Neural cell (in vitro differentiated cells): ENCODE results near the gene NDRG2. TPM values are rescaled to one million over a fixed set of nuclear protein-coding genes. Genes with fewer than 3 reads are reported as not detected.

Experiments
- H2AFZ ChIP-seq: fragments of 200-600, 300-800 bp; sonication (generic), shearing (Covaris generic); 2 replicates; pipeline ENCODE4 v1.6.0; 2014; ENCODE audit warnings: low read depth, mild to moderate bottlenecking, antibody characterized with exemption, low read length, moderate library complexity
- H3F3A ChIP-seq: fragments of 200-600 bp; shearing (Covaris generic); 2 replicates; pipeline ENCODE4 v1.6.1; 2016; ENCODE audit warnings: mild to moderate bottlenecking, moderate library complexity, mixed read lengths, antibody characterized with exemption, low read length; ENCODE audit not compliant: insufficient read depth, poor library complexity, severe bottlenecking
- H3K27ac ChIP-seq: fragments of 200-600, 300-800 bp; sonication (generic), shearing (Covaris generic); 2 replicates; pipeline ENCODE4 v1.5.1; 2014; ENCODE audit warnings: mild to moderate bottlenecking, low read length, moderate library complexity
- H3K27me3 ChIP-seq: fragments of 300-800, 200-600 bp; sonication (generic), shearing (Covaris generic); 2 replicates; pipeline ENCODE4 v1.6.0; 2014; ENCODE audit warnings: mild to moderate bottlenecking, low read depth, low read length, moderate library complexity; ENCODE audit not compliant: insufficient read depth
- H3K36me3 ChIP-seq: fragments of 300-800, 200-600 bp; sonication (generic), shearing (Covaris generic); 2 replicates; pipeline ENCODE4 v1.5.1; 2014; ENCODE audit warnings: mild to moderate bottlenecking, antibody characterized with exemption, low read length, moderate library complexity; ENCODE audit not compliant: insufficient read depth
- H3K4me2 ChIP-seq: fragments of 300-800, 200-600 bp; sonication (generic), shearing (Covaris generic); 2 replicates; pipeline ENCODE4 v1.6.0; 2014; ENCODE audit warnings: mild to moderate bottlenecking, low read length
- H3K4me3 ChIP-seq: fragments of 300-800, 200-600 bp; sonication (generic), shearing (Covaris generic); 2 replicates; pipeline ENCODE4 v1.5.1; 2014; ENCODE audit warnings: mild to moderate bottlenecking, low read length, moderate library complexity
- H3K79me2 ChIP-seq: fragments of 200-600 bp; shearing (Covaris generic); replicated peaks from 2 replicates; pipeline ENCODE4 v1.6.0; 2014; ENCODE audit warnings: mild to moderate bottlenecking, low read length, moderate library complexity; ENCODE audit not compliant: insufficient read depth
- H3K9ac ChIP-seq: fragments of 300-800, 200-600 bp; sonication (generic), shearing (Covaris generic); 2 replicates; pipeline ENCODE4 v1.6.1; 2016; ENCODE audit warnings: mild to moderate bottlenecking, low read length, mixed read lengths
- H3K9me2 ChIP-seq: fragments of 200-600 bp; shearing (Covaris generic); 2 replicates; pipeline ENCODE4 v1.6.1; 2016; ENCODE audit warnings: mild to moderate bottlenecking, low read length, mixed read lengths; ENCODE audit not compliant: insufficient read depth
- H3K9me3 ChIP-seq: fragments of 200-600, 300-800 bp; sonication (generic), shearing (Covaris generic); 2 replicates; pipeline ENCODE4 v1.6.1; 2016; ENCODE audit warnings: mild to moderate bottlenecking, mixed run types, low read length, moderate library complexity, mixed read lengths
- H4K20me1 ChIP-seq: fragments of 200-600 bp; shearing (Covaris generic); 2 replicates; pipeline ENCODE4 v1.6.1; 2016; ENCODE audit warnings: mild to moderate bottlenecking, mixed run types; ENCODE audit not compliant: insufficient read depth
- EP300 ChIP-seq: fragments of 450-650 bp; conservative IDR thresholded peaks from 2 replicates; pipeline ENCODE4 v1.6.1; 2014; ENCODE audit warnings: antibody characterized with exemption, mild to moderate bottlenecking, moderate library complexity; ENCODE audit not compliant: poor library complexity, severe bottlenecking
- EZH2 ChIP-seq: fragments of 200-600, 300-800 bp; shearing (Covaris generic), sonication (generic); IDR thresholded peaks from 2 replicates; pipeline ENCODE4 v1.6.1; 2014; ENCODE audit warnings: antibody characterized with exemption, low read length, borderline replicate concordance, mild to moderate bottlenecking; ENCODE audit not compliant: insufficient read depth, poor library complexity, severe bottlenecking
- MXI1 ChIP-seq: fragments of 450-650 bp; conservative IDR thresholded peaks from 2 replicates; pipeline ENCODE4 v1.6.1; 2014; ENCODE audit warnings: antibody characterized with exemption, mild to moderate bottlenecking; ENCODE audit not compliant: poor library complexity, severe bottlenecking
- POLR2AphosphoS5 ChIP-seq: IDR thresholded peaks from 2 replicates; pipeline ENCODE4 v1.6.1; 2012
- RAD21 ChIP-seq: fragments of 450-650 bp; conservative IDR thresholded peaks from 2 replicates; pipeline ENCODE4 v1.6.1; 2014; ENCODE audit warnings: antibody characterized with exemption, mild to moderate bottlenecking, moderate library complexity
- SMC3 ChIP-seq: fragments of 450-650 bp; conservative IDR thresholded peaks from 2 replicates; pipeline ENCODE4 v1.6.1; 2014; ENCODE audit warnings: antibody characterized with exemption, mild to moderate bottlenecking, moderate library complexity; ENCODE audit not compliant: poor library complexity
- TAF1 ChIP-seq: IDR thresholded peaks from 2 replicates; pipeline ENCODE4 v1.6.1; 2012; ENCODE audit warnings: low read depth
- polyA plus RNA-seq: library from polyadenylated mRNA; depleted of rRNA; stranded (reverse); fragments of >200 nt; gene quantifications from 2 replicates; pipeline ENCODE4 v1.2.3, GENCODE V29; 2014
- TF ChIP-seq, protein P1 (sequence below): fragments of 450-650 bp; IDR thresholded peaks from 2 replicates; pipeline ENCODE4 v1.5.1; 2014; ENCODE audit warnings: antibody characterized with exemption, mild to moderate bottlenecking, moderate library complexity; ENCODE audit not compliant: poor library complexity, severe bottlenecking
- TF ChIP-seq, protein P2 (sequence below): IDR thresholded peaks from 2 replicates; pipeline ENCODE4 v1.6.1; 2012; ENCODE audit warnings: borderline replicate concordance

The NDRG2 gene
- polyA plus RNA-seq, 1 donor from 2014 or later, result 43.3 TPM

DNA sequence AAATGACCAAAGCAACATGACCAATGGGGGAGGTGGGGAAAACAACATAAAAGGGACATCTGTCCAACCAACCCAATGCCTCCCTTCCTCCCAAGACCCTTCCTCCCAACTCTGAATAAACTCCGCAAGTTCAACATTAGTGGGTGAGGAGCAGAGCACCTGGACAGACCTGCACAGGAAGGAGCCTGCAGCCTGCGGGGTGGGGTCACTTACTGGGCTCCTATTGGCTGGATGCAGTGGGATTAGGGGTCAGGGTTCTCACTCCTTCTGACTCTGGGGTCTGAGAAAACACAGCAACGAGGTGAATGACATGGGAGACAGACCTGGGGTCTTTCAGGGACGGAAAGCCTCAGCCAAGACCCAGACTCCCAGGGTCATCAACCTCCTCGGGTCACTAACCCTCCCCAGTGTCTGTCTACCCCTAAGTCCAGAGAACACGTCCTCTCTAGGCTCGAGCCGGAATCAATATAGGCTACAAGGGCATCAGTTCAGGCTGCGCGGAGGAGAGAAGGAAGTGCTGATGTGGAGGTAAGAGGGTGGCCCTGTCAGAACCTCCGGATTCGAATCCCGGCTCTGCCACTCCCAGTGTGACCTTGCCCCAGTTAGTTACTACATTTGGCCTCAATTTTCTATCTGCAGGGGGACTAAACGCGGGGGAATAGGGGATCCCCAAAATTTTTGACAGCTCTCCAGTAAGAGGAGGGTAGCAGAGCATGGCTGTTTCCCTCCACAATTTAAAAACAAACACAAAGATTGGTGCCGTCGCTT, 860 bp downstream of the NDRG2 start:
- H3K9me2 ChIP-seq, result no peaks in the 10 kb centered on the region
- peak overlapping the region; percentile 69 for H3K9ac ChIP-seq
- no peaks in the 10 kb centered on the region for H3K9me3 ChIP-seq
- H3K79me2 ChIP-seq, result no peaks in the 10 kb centered on the region
- H3K4me3 ChIP-seq, result peak overlapping the region; percentile 77
- H2AFZ ChIP-seq, result peak overlapping the region; percentile 45
- no peak for TF ChIP-seq SMC3
- no peak for TF ChIP-seq TAF1
- peak; percentile 4 for TF ChIP-seq MXI1
- H4K20me1 ChIP-seq, result no peaks in the 10 kb centered on the region
- H3K4me2 ChIP-seq, result no peak overlapping the region
- no peaks in the 10 kb centered on the region for H3F3A ChIP-seq
- H3K27me3 ChIP-seq, result peaks cover 19% of the 10 kb centered on the region
- no peak overlapping the region for H3K27ac ChIP-seq
- no peaks in the 10 kb centered on the region for H3K36me3 ChIP-seq

DNA sequence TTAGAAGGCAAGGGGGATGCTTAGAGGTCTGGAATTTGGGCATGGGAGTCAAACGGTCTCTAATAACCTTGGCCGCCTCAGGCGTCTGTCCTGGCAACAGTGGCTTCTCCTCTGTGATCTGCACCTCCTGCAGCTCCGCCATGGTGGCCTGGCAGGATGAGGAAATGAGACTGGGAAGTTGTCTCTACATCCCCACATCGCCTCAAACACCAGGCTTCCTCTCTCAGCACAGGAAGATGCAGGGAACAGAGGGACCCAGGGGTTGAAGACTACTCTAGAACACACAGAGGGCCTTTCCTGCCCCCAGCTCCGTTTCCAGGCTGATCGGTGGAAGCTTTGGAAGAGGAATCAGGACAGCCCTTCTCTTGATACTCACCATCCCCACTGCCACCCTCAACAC, 1.7 kb downstream of the NDRG2 start:
- Histone ChIP-seq H3K4me3 (no peak overlapping the region), H3K9me2 (no peaks in the 10 kb centered on the region), H3F3A (no peaks in the 10 kb centered on the region), H3K27me3 (peaks cover 19% of the 10 kb centered on the region), H3K9ac (no peak overlapping the region), H4K20me1 (no peaks in the 10 kb centered on the region), H3K4me2 (no peak overlapping the region), H2AFZ (no peak overlapping the region), H3K79me2 (no peaks in the 10 kb centered on the region), H3K27ac (no peak overlapping the region), H3K9me3 (no peaks in the 10 kb centered on the region), H3K36me3 (no peaks in the 10 kb centered on the region)
- TF ChIP-seq POLR2AphosphoS5, result no peak
- TF ChIP-seq, protein P1, sequence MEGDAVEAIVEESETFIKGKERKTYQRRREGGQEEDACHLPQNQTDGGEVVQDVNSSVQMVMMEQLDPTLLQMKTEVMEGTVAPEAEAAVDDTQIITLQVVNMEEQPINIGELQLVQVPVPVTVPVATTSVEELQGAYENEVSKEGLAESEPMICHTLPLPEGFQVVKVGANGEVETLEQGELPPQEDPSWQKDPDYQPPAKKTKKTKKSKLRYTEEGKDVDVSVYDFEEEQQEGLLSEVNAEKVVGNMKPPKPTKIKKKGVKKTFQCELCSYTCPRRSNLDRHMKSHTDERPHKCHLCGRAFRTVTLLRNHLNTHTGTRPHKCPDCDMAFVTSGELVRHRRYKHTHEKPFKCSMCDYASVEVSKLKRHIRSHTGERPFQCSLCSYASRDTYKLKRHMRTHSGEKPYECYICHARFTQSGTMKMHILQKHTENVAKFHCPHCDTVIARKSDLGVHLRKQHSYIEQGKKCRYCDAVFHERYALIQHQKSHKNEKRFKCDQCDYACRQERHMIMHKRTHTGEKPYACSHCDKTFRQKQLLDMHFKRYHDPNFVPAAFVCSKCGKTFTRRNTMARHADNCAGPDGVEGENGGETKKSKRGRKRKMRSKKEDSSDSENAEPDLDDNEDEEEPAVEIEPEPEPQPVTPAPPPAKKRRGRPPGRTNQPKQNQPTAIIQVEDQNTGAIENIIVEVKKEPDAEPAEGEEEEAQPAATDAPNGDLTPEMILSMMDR, result no peak
- no peak for TF ChIP-seq EP300
- TF ChIP-seq, protein P2, sequence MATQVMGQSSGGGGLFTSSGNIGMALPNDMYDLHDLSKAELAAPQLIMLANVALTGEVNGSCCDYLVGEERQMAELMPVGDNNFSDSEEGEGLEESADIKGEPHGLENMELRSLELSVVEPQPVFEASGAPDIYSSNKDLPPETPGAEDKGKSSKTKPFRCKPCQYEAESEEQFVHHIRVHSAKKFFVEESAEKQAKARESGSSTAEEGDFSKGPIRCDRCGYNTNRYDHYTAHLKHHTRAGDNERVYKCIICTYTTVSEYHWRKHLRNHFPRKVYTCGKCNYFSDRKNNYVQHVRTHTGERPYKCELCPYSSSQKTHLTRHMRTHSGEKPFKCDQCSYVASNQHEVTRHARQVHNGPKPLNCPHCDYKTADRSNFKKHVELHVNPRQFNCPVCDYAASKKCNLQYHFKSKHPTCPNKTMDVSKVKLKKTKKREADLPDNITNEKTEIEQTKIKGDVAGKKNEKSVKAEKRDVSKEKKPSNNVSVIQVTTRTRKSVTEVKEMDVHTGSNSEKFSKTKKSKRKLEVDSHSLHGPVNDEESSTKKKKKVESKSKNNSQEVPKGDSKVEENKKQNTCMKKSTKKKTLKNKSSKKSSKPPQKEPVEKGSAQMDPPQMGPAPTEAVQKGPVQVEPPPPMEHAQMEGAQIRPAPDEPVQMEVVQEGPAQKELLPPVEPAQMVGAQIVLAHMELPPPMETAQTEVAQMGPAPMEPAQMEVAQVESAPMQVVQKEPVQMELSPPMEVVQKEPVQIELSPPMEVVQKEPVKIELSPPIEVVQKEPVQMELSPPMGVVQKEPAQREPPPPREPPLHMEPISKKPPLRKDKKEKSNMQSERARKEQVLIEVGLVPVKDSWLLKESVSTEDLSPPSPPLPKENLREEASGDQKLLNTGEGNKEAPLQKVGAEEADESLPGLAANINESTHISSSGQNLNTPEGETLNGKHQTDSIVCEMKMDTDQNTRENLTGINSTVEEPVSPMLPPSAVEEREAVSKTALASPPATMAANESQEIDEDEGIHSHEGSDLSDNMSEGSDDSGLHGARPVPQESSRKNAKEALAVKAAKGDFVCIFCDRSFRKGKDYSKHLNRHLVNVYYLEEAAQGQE, result no peak
- no peak for TF ChIP-seq EZH2
- no peak for TF ChIP-seq TAF1
- no peak for TF ChIP-seq RAD21
- TF ChIP-seq MXI1, result no peak
- TF ChIP-seq SMC3, result no peak
